Measurements from ENCODE around the gene TEX35.
"Not testable (repeated sequence)": the region's sequence is repeated elsewhere in the genome, so short reads cannot be mapped to it uniquely, and the experiment has no call there.

The TEX35 gene

GRCh38 chr1:178495158-178495557, 17.8 kb upstream of the TEX35 start:
- no peak for DNase-seq

DNA sequence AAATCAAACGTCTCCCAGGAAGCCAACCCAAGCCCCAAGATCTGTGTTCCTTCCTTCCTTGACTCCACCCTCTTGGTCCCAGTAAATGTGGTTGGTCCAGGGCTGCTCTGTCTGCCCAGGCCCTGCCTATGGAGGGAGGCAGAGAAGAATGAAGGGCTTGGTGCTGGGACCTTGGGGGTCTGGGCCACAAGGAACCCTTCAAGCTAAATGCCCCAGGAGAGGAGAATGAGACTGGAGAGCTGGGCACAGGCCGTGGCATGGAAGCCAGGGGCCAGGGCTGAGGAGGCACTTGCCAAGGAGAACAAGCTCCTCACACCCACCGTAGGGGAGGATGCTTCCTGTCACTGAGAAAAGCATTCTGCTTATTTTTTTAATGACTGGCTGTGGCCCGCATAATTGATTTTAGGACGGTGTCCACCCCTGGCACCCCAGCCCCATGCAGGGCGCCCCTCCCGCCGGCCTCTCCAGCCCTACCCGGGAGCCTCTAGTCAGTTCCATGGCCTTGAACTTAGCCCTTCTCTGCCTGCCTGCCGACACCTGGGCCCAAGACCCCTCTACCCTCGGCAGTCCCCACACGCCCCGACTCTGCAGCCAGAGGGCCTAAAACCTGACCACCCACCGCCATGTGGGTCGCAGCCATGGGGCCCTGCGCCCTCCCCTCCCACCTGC, 17.0 kb upstream of the TEX35 start:
- DNase-seq, result no peak

- no peak for DNase-seq
Measured at GRCh38 chr1:178496410-178497135, 16.3 kb upstream of the TEX35 start, which contains the start of gene CLEC20A. Gene CLEC20A, minus strand, starts transcription at chr1:178496964. Its CDS starts 25 bp downstream, at chr1:178496939.

DNA sequence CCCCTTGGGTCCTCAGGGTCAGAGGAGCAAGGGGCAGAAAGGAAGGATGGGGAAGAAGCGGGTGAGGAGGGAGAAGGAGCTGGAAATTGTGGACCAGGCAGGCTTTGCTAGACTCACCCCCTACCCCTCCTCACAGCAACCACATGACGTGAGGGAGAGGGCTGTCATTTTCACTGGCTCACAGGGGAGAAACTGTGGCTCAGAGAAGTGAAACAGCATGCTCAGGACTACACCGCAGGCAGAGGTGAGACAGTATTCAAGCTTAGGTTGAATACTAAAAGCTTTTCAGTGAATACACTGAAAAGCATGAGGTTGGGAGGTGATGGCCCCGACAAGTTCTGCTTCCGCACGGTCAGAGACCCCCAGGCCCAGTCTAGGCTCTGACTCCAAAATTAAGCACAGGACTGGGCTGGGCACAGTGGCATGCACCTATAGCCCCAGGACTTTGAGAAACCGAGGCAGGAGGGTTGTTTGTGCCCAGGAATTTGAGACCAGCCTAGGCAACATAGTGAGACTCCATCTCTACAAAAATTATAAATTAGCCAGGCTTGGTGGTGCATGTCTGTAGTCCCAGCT, 14.9 kb upstream of the TEX35 start:
- DNase-seq, result no peak

GRCh38 chr1:178498896-178499675, 13.8 kb upstream of the TEX35 start:
- no peak for DNase-seq

- DNase-seq, result no peak
Measured at GRCh38 chr1:178500091-178500770, 12.7 kb upstream of the TEX35 start.

DNA sequence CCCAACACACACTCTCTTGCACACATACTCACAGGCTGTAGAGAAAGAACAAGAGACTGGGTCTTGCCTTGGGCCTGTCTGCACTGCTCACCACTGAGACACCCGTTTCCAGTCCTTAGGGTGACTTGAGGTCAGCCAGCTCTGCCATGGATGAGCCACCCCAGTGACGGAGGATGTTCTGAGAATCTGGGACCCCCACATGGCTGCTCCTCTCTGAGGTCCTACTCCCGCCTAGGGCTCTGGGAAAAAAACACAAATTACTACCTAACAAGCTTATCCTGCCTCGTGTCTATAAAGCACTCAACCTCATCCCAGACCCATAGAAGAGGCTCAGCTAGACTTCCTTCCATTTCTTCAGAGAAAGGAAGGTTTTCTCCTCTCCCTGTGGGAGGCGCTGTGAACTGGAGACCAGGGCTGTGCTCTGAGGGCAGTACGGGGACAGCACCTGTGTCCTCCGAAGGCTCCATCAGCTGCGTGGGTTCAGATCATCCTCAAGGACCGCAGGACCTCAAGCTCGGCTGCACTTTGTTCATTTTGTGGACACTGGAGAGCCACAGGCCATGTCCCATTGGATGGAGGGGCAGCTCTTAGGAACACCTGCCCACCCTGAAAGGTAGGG, 11.9 kb upstream of the TEX35 start:
- no peak for DNase-seq

DNA sequence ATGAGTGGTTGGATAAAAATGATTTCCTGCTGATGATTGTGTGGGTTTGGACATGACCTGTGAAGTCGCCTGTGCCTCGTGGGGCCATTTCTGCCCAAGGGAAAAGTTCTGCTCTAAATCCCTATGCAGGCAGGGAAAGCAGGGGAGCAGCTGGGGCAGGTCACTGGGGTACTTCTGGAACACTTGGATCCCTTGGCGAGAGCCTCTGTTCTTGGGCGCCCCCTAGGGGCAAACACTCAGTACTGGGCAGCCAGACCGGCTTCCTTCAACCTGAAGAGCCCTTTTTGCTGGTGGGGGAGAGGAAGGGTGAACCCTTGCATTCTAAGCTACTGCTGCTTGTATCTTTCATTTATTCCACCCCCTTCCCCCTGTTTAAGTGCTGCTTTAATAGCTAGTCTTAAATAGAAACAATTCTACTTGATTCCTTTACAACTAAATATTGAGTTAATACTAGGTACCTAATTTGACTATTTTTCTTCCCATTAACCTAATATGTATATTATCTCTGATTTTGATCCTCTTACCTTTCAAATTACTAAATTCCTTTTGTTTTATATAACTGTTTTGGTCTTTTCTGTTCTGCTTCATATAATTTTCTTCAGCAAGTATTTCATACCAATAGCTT, 11.1 kb upstream of the TEX35 start:
- peak; percentile 30 to 47 for DNase-seq

DNA sequence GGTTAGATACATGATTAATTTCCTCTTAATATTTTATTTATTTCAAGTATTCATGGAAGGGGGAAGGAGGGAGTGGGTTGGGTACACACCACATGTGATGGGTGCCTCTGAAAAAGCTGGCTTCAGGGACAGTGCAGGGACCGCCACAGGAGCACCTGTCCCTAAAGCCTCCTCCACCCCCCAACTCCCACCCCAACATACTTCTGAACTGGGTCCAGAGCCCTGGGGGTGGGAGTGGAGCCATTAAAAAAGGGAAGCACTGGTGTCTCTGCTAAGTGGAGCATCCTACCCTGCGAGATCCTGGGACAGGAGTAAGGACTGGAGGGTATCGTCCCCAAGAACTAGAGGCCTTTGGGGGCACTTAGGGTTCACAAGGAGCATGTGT, 10.6 kb upstream of the TEX35 start:
- DNase-seq, result no peak

- DNase-seq, result no peak
Measured at GRCh38 chr1:178502856-178503255, 10.1 kb upstream of the TEX35 start.

DNA sequence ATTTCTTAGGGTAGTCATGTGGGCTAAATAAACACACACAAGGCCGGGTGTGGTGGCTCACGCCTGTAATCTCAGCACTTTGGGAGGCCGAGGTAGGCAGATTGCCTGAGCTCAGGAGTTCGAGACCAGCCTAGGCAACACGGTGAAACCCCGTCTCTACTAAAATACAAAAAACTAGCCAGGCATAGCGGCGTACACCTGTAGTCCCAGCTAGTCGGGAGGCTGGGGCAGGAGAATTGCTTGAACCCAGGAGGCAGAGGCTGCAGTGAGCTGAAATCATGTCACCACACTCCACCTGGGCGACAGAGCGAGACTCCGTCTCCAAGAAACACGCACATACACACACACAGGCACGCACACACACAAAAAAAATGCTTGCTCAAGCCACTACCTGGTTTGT, 9.6 kb upstream of the TEX35 start:
- not testable (repeated sequence) for DNase-seq

GRCh38 chr1:178503849-178504248, 9.1 kb upstream of the TEX35 start:
- DNase-seq, result no peak

DNA sequence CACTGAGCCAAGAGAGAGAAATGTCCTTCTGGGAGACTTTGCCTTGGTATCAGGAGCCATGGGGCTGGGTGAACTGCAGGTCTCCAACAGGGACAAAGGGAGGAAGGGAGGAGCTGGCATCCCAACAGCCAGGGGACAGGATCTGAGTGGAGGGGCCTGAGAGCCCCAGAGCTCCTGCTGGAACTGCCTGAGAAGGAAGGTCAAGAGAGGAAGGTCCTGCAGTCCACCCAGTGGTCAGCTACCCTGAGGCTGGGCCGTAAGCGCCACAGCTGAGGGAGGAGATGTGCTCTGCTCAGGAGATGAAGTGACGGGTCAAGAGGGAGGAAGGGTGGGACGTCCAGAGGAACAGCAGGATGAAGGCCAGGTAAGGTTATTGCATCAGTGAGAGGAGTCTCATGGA, 8.6 kb upstream of the TEX35 start:
- DNase-seq, result no peak

GRCh38 chr1:178506177-178506576, 6.7 kb upstream of the TEX35 start:
- DNase-seq, result no peak

DNA sequence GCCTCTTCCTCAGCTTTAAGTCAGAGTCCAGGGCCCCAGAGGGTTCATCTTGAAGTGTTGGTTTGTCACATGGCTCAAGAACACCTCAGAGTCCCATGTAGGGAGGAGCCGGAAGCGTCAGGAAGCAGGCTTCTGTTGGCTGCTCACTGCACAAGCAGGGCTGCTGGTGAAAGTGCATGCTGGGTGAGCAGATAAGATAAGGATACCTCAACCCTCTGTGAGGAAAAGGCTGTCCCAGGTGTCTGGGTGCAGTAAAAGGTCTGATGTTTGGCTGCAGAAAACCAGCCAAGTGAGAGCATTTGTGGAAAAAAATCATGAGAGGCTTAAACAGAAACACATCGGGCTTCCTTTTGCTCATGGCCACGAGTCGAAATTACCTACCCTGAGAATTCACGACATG, 6.2 kb upstream of the TEX35 start:
- DNase-seq, result no peak

DNA sequence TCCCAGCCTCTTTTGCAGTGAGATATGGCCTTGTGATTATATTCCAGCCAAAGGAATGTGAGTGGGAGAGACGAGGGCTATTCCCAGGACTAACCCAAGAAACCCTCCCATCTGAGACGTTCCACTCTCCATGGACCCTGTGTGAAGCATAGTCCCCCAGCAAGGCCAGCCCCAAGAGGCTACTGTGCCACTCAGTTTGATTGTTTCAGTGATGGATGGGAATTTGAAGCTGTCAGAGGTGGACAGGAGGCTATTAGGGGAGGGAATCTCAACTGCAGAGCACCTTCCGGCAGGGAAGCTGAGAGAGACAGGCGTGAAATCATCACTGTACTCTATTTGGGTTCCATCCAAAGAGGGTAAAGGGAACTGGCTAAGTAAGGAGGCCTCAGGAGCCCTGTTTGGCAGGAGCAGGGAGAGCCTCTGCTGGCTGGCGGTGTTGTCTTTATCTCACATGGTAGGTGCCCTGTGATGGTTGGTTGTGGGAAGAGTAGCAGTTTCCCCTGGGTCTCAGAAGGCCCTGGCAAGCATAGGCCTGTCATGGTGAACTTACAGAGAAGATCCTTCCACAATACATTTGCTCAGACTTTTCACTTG, 3.4 kb upstream of the TEX35 start:
- no peak for DNase-seq

DNA sequence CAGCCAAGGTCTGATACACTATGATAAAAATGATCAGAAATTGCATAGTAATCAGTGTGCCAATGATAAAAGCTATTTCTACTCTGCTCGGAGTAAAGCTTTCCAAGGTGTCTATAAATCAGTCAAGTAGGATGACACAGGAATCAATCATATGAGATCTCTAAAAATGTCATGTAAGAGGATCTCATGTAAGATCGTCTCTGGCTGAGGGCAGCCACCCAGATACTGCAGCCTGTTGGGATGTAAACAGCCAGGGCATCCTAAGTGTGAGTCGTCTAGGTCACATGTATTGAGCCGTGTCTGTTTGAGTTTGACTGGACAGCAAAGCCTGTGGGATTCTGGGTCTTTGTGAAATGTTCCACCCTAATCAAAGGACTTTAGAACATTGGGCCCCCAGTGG, 2.8 kb upstream of the TEX35 start:
- DNase-seq, result no peak

DNA sequence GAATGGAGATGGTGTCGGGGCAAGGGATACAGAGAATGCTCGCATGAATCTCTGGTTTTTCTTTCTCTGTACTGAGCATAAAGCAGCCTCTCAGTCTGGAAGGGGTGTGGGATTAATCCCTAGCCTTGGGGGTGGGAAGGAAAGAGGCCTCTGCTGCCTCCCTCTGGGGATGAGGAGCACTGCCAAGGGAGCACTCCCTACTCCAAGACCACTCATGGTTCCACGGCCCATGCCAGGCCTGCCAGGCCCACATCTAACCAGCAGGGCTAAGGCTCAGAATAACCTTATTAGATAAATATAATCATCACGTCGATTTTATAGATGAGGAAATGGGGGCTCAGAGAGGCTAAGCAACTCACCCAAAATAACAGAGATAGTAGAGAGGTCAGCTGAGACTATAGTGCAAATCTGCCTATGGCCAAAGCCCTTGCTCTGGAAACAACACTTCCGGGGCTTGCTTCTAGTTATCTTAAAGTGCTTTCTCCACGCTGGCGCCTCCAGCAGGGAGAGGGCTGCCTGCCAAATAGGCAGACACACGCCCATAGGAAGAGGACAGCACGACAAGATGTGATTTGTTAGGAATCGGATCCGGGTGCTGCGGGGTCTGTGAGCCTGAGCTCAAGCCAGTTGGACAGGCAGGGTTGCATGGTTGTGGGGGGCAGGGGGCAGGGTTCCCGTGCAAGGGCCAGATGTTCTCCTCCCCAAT, 522 bp downstream of the TEX35 start:
- no peak for DNase-seq

GRCh38 chr1:178516110-178516509, 3.2 kb downstream of the TEX35 start:
- DNase-seq, result no peak

DNA sequence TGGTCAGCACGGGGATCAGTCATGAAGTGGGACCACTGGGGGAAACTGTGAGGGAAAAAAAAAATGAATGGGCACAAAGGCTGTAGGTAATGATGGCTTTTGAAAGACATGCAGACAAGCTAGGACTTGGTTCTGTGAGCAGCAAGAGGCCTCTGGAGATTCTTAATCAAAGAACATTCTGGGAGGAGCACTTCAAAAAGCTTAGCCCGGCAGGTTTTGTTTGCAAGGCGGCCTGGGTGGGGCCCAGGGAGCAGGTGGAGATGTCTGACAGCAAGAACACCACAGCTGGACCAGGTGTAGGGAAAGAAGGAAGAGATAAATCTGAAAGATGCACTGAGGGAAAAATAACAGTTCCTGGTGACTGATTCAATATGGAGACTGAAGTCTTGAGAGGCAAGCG, 6.0 kb downstream of the TEX35 start:
- no peak for DNase-seq

DNA sequence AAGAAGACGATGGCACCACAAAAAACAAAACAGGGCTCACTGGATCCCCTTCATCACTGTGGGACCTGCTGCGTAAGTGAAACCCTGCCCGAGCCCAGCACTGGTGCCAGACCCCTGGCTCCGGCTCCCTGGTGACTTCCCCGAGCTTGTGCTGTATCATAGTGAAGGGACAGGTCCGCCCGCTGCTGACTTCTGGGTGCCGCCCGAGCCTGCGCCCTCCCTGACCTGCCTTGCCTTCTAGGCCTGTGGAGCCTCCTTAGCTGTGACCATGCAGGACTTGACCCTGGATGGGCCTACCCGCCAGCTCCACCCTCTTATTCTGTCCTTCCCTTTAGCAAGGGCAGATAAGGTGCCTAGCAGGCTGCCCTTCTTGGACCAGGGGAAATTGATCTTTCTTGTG, 7.9 kb downstream of the TEX35 start:
- DNase-seq, result no peak

Measured in CD4-positive, alpha-beta T cell treated with Interleukin-1 beta for 1 hour (primary cell).